AG04450 (cell line): ENCODE measurements around the gene CELA2B. TPM values are rescaled to one million over a fixed set of nuclear protein-coding genes. Genes with fewer than 3 reads are reported as not detected.
A peak's percentile ranks its signal among the peaks of the same experiment; 100 is the strongest.

ENCODE experiments used
- CTCF ChIA-PET: fragments of 300-600, 350-600 bp; formaldehyde crosslinking; extraction: SDS; loops from one replicate; lab custom pipeline; 2022; ENCODE audit warnings: antibody characterized with exemption, inconsistent platforms; lab: Charles Lee
- POLR2A ChIA-PET: fragments of 350-600 bp; formaldehyde crosslinking; extraction: SDS; loops from one replicate; lab custom pipeline; 2021; ENCODE audit warnings: antibody characterized with exemption, inconsistent platforms; lab: Yijun Ruan, JAX
- DNase-seq: peaks from one replicate; pipeline ENCODE4 v3.0.0-alpha.2; 2011; ENCODE audit warnings: low read depth, low spot score
- H3K27ac ChIP-seq: one replicate; pipeline ENCODE4 v1.5.1; 2012; ENCODE audit warnings: low read depth, low read length, control low read depth
- H3K27me3 ChIP-seq: one replicate; pipeline ENCODE4 v1.6.0; 2012; ENCODE audit warnings: low read length; ENCODE audit not compliant: control insufficient read depth, insufficient read depth
- H3K4me3 ChIP-seq: 2 replicates; pipeline ENCODE4 v1.5.1; 2011; ENCODE audit warnings: mild to moderate bottlenecking, low read depth, low read length, control low read depth
- H3K9me3 ChIP-seq: 2 replicates; pipeline ENCODE4 v1.5.1; 2012; ENCODE audit warnings: low read length; ENCODE audit not compliant: control insufficient read depth, insufficient read depth
- polyA plus RNA-seq: library from polyadenylated mRNA; depleted of rRNA; stranded (reverse); fragments of >200 nt; gene quantifications from 2 replicates; pipeline ENCODE4 v1.2.3, GENCODE V29; 2011
- TF ChIP-seq, protein P1 (sequence below): IDR thresholded peaks from 2 replicates; pipeline ENCODE4 v1.5.1; 2011; ENCODE audit warnings: low read depth, low read length, control low read depth, inconsistent platforms

CELA2B gene
- polyA plus RNA-seq, 1 experiment: not detected

GRCh38 chr1:15429701-15430149 is 46.2 kb upstream of the CELA2B start:
- no peak for DNase-seq
- TF ChIP-seq, protein P1, sequence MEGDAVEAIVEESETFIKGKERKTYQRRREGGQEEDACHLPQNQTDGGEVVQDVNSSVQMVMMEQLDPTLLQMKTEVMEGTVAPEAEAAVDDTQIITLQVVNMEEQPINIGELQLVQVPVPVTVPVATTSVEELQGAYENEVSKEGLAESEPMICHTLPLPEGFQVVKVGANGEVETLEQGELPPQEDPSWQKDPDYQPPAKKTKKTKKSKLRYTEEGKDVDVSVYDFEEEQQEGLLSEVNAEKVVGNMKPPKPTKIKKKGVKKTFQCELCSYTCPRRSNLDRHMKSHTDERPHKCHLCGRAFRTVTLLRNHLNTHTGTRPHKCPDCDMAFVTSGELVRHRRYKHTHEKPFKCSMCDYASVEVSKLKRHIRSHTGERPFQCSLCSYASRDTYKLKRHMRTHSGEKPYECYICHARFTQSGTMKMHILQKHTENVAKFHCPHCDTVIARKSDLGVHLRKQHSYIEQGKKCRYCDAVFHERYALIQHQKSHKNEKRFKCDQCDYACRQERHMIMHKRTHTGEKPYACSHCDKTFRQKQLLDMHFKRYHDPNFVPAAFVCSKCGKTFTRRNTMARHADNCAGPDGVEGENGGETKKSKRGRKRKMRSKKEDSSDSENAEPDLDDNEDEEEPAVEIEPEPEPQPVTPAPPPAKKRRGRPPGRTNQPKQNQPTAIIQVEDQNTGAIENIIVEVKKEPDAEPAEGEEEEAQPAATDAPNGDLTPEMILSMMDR: no peak
- ChIA-PET CTCF (interaction anchor here (1.6 to 8.6 kb wide), 5 partner anchors 10 to 110 kb away, joined by 4 to 173 read pairs (median 27); no protein-coding TSS in a partner anchor), POLR2A (interaction anchor here (0.6 kb wide), 1 partner anchor 8 kb away, joined by 5 read pairs; no protein-coding TSS in a partner anchor)
- Histone ChIP-seq H3K27me3 (no peaks in the 10 kb centered on the region), H3K4me3 (no peak overlapping the region), H3K9me3 (no peaks in the 10 kb centered on the region; the same call in 1 of the 2 replicates), H3K27ac (no peak overlapping the region)

GRCh38 chr1:15430787-15431570 is 44.9 kb upstream of the CELA2B start:
- no peak for DNase-seq
- Histone ChIP-seq H3K27me3 (no peaks in the 10 kb centered on the region), H3K9me3 (no peaks in the 10 kb centered on the region; the same call in 1 of the 2 replicates), H3K4me3 (no peak overlapping the region), H3K27ac (peak overlapping the region; percentile 21)
- TF ChIP-seq, protein P1: peak; percentile 94
- CTCF ChIA-PET: interaction anchor here (0.6 to 8.6 kb wide), 18 partner anchors 10 to 303 kb away, joined by 3 to 173 read pairs (median 7); no protein-coding TSS in a partner anchor
- POLR2A ChIA-PET: interaction anchor here (1.8 kb wide), 1 partner anchor 107 kb away, joined by 6 read pairs; no protein-coding TSS in a partner anchor

- Histone ChIP-seq H3K4me3 (no peak overlapping the region), H3K9me3 (no peaks in the 10 kb centered on the region; the same call in 1 of the 2 replicates), H3K27ac (peak overlapping the region; percentile 21), H3K27me3 (no peaks in the 10 kb centered on the region)
- CTCF ChIA-PET: interaction anchor here (0.6 to 8.6 kb wide), 22 partner anchors 9 to 304 kb away, joined by 3 to 173 read pairs (median 4); no protein-coding TSS in a partner anchor
- POLR2A ChIA-PET: interaction anchor here (1.8 kb wide), 1 partner anchor 108 kb away, joined by 6 read pairs; no protein-coding TSS in a partner anchor
- TF ChIP-seq, protein P1: no peak
- no peak for DNase-seq
Observed at GRCh38 chr1:15431571-15431948, 44.3 kb upstream of the CELA2B start.

GRCh38 chr1:15432324-15432723 is 43.6 kb upstream of the CELA2B start:
- Histone ChIP-seq H3K27ac (peak overlapping the region; percentile 65), H3K9me3 (no peaks in the 10 kb centered on the region; the same call in 1 of the 2 replicates), H3K27me3 (no peaks in the 10 kb centered on the region), H3K4me3 (no peak overlapping the region)
- no peak for DNase-seq
- CTCF ChIA-PET: interaction anchor here (0.6 to 8.6 kb wide), 15 partner anchors 9 to 280 kb away, joined by 3 to 173 read pairs (median 10); no protein-coding TSS in a partner anchor
- TF ChIP-seq, protein P1: no peak
- POLR2A ChIA-PET: interaction anchor here (1.8 kb wide), 1 partner anchor 109 kb away, joined by 6 read pairs; no protein-coding TSS in a partner anchor
